HG03521 (cell line): Measurements from ENCODE around the gene TSN.
"Not testable (repeated sequence)": the region's sequence is repeated elsewhere in the genome, so short reads cannot be mapped to it uniquely, and the experiment has no call there.

Experiments used
- ATAC-seq: cut with Tn5 transposase; IDR thresholded peaks from one replicate; pipeline ENCODE4 v1.9.1; 2021; ENCODE audit warnings: mild to moderate bottlenecking, moderate library complexity; ENCODE audit not compliant: unreplicated experiment

TSN gene

GRCh38 chr2:121796239-121796638, 40.8 kb downstream of the TSN start:
- ATAC-seq: peak; percentile 83

GRCh38 chr2:121798617-121799016, 43.2 kb downstream of the TSN start:
- ATAC-seq: no peak

GRCh38 chr2:121801916-121802315, 46.5 kb downstream of the TSN start:
- ATAC-seq: no peak

GRCh38 chr2:121803503-121803902, 48.1 kb downstream of the TSN start:
- no peak for ATAC-seq

- ATAC-seq: no peak
These were observed 48.9 kb downstream of the TSN start for GRCh38 chr2:121804340-121804739.

- ATAC-seq: no peak
These were observed 49.7 kb downstream of the TSN start for GRCh38 chr2:121804997-121805765.

GRCh38 chr2:121805766-121806143, 50.3 kb downstream of the TSN start:
- ATAC-seq: no peak

- not testable (repeated sequence) for ATAC-seq
These were observed 52.3 kb downstream of the TSN start for GRCh38 chr2:121807771-121808170.

GRCh38 chr2:121809607-121810006, 54.2 kb downstream of the TSN start:
- no peak for ATAC-seq

GRCh38 chr2:121810959-121811853, 55.8 kb downstream of the TSN start:
- ATAC-seq: peak; percentile 78

GRCh38 chr2:121813083-121813482, 57.6 kb downstream of the TSN start:
- ATAC-seq: not testable (repeated sequence)

GRCh38 chr2:121815216-121815615, 59.8 kb downstream of the TSN start:
- ATAC-seq: no peak

- no peak for ATAC-seq
These were observed 61.3 kb downstream of the TSN start for GRCh38 chr2:121816797-121817196.

GRCh38 chr2:121817304-121817703, 61.9 kb downstream of the TSN start:
- not testable (repeated sequence) for ATAC-seq
